ENCODE data around the gene CRLF1. TPM values are rescaled to one million over a fixed set of nuclear protein-coding genes. Genes with fewer than 3 reads are reported as not detected.

Gene CRLF1
- polyA plus RNA-seq, 2 of the 4 experiments (the other 2 are of a cell fraction) = 0.37 to 2.5 TPM

GRCh38 chr19:18557411-18558201 is 49.0 kb downstream of the CRLF1 start, which contains the start of gene KXD1:
Gene KXD1, plus strand, starts transcription at chr19:18557870. Its CDS starts 4,187 bp downstream, at chr19:18562057.
- Histone ChIP-seq H3K4me2 (peak within 1 kb of the TSS; percentile 88), H3K4me3 (peak within 1 kb of the TSS; percentile 81), H3K27ac (peak within 1 kb of the TSS; percentile 84 to 96), H3K9me3 (no peaks in the 10 kb centered on the region), H3K4me1 (peaks cover 11% of the 10 kb centered on the region; the same call in 2 of the 3 replicates)
- WGBS (ENCODE audit: missing lambda C conversion rate) = 4% methylated on average over 16 of the region's 58 CpGs
- TF ChIP-seq SMC3 (IDR thresholded peaks at IDR 0.05) (no peak), RCOR1 (IDR thresholded peaks at IDR 0.05; ENCODE audit: low read depth, low read length) (peak; percentile 98), BCL3 (IDR thresholded peaks at IDR 0.05) (0 out of 3 replicates have a peak, but pooled peaks have one; percentile 47), JUN (IDR thresholded peaks at IDR 0.05) (peak; percentile 21 to 67; a peak in 3 of 5 replicates), HDAC2 (IDR thresholded peaks at IDR 0.05) (peak; percentile 96), MAX (IDR thresholded peaks at IDR 0.05) (peak; percentile 59; the same call in 1 of the 2 replicates), KDM1A (IDR thresholded peaks at IDR 0.05; ENCODE audit: low read depth) (peak; percentile 96), POLR2A (IDR thresholded peaks at IDR 0.05; ENCODE audit: low read length) (peak; percentile 71), PHF8 (IDR thresholded peaks at IDR 0.05; ENCODE audit: borderline replicate concordance, low read depth) (peak; percentile 72; the same call in 1 of the 2 replicates), CHD4 (IDR thresholded peaks at IDR 0.05; ENCODE audit: borderline replicate concordance) (peak; percentile 98)
- TF ChIP-seq, protein P1, sequence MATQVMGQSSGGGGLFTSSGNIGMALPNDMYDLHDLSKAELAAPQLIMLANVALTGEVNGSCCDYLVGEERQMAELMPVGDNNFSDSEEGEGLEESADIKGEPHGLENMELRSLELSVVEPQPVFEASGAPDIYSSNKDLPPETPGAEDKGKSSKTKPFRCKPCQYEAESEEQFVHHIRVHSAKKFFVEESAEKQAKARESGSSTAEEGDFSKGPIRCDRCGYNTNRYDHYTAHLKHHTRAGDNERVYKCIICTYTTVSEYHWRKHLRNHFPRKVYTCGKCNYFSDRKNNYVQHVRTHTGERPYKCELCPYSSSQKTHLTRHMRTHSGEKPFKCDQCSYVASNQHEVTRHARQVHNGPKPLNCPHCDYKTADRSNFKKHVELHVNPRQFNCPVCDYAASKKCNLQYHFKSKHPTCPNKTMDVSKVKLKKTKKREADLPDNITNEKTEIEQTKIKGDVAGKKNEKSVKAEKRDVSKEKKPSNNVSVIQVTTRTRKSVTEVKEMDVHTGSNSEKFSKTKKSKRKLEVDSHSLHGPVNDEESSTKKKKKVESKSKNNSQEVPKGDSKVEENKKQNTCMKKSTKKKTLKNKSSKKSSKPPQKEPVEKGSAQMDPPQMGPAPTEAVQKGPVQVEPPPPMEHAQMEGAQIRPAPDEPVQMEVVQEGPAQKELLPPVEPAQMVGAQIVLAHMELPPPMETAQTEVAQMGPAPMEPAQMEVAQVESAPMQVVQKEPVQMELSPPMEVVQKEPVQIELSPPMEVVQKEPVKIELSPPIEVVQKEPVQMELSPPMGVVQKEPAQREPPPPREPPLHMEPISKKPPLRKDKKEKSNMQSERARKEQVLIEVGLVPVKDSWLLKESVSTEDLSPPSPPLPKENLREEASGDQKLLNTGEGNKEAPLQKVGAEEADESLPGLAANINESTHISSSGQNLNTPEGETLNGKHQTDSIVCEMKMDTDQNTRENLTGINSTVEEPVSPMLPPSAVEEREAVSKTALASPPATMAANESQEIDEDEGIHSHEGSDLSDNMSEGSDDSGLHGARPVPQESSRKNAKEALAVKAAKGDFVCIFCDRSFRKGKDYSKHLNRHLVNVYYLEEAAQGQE (IDR thresholded peaks at IDR 0.05) = no peak
- POLR2A ChIA-PET = interaction anchor here (0.5 to 1.4 kb wide), 11 partner anchors 9 to 79 kb away, joined by 3 to 13 read pairs (median 3); partner anchors contain the start of genes ELL, FKBP8 and UBA52
- DNase-seq (ENCODE audit: low read depth in 1 of 2, low spot score in 1 of 2) (peak; percentile 83 to 97), ATAC-seq (peak; percentile 98 to 99), FAIRE-seq (no peak)
- CTCF ChIA-PET = interaction anchor here (1.5 to 1.6 kb wide), 2 partner anchors 70 to 96 kb away, joined by 4 to 5 read pairs; no protein-coding TSS in a partner anchor

DNA sequence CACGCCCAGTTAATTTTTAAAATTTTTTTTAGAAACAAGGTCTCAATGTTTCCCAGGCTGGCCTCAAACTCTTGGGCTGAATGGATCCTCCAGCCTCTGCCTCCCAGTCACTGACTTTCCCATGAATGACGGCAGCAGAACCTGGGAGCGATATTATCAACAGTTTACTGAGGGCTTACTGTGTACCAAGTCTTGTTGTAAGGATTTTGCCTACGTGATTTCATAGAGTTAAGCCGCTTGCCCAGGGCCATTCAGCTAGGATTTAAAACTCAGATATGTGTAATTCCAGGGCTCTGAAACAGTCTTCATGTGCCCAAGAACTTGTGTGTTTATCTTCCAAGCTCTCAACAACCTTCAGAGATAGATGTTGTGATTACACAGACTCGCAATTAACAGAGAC is 55.0 kb downstream of the CRLF1 start:
- Histone ChIP-seq H3K9me3 (no peaks in the 10 kb centered on the region), H3K4me2 (no peak overlapping the region), H3K4me3 (no peak overlapping the region), H3K4me1 (no peaks in the 10 kb centered on the region), H3K27ac (no peak overlapping the region)
- no peak for ATAC-seq
- FAIRE-seq = no peak
- TF ChIP-seq CHD4 (IDR thresholded peaks at IDR 0.05; ENCODE audit: borderline replicate concordance) = no peak
- ChIA-PET CTCF (interaction anchor here (0.6 kb wide), 1 partner anchor 212 kb away, joined by 3 read pairs; no protein-coding TSS in a partner anchor), POLR2A (no interaction called here)
- no peak for DNase-seq (ENCODE audit: low read depth in 1 of 2, low spot score in 1 of 2)
- whole genome bisulfite sequencing (ENCODE audit: missing lambda C conversion rate) = 55% methylated on average over 6 of the region's 6 CpGs

DNA sequence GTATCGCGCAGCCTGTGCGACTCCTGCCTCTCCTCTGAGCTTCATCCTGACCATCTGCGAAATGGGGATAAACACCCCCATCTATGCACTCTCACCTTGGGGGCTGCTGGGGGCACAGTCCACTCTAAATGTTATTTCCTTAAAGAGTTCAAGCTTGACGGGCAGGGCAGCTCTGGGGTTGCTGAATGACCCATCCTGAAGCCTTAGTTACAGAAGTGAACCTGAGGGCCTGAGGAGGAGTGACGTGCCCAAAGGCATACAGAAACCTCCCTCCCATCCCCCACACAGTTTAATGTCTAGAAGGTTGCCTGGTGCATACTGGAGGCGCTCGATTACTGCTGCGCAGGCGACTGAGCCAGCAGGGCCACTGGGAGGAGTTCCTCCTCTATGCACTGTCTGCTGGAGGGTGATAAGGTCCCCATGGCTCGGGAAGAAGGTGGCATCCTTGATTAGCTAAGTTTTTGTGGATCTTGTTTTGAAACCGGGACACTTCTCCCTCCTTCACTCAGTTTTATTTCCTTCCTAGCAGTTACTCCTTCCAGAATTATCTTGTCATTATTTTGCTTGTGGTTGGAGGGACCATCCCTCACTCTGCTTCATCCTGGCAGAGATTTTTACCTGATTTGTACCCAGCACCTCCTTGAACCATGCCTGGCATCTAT is 62.7 kb downstream of the CRLF1 start:
- 4% methylated on average over 8 of the region's 12 CpGs for WGBS (ENCODE audit: missing lambda C conversion rate)
- POLR2A ChIA-PET = interaction anchor here (0.6 to 1.9 kb wide), 3 partner anchors 13 to 24 kb away, joined by 5 to 12 read pairs (median 7); partner anchors contain the start of gene KXD1
- FAIRE-seq = no peak
- peak; percentile 87 to 89 for ATAC-seq
- CTCF ChIA-PET = interaction anchor here (0.5 to 1.9 kb wide), 8 partner anchors 10 to 328 kb away, joined by 3 to 7 read pairs (median 4); partner anchors contain the start of gene REX1BD
- peak overlapping the region; percentile 96 for H3K4me2 ChIP-seq
- peak; percentile 66 to 79 for DNase-seq (ENCODE audit: low read depth in 1 of 2, low spot score in 1 of 2)
- peak overlapping the region; percentile 81 for H3K4me3 ChIP-seq
- H3K9me3 ChIP-seq = no peaks in the 10 kb centered on the region
- H3K4me1 ChIP-seq = peaks cover 11% of the 10 kb centered on the region; the same call in 1 of the 3 replicates
- peak overlapping the region; percentile 97 to 100 for H3K27ac ChIP-seq
- no peak for TF ChIP-seq CHD4 (IDR thresholded peaks at IDR 0.05; ENCODE audit: borderline replicate concordance)
- TF ChIP-seq RAD21 (conservative IDR thresholded peaks at IDR 0.05 in 1 of 2, IDR thresholded peaks at IDR 0.05 in 1 of 2) = peak; percentile 36 to 48; a peak in 4 of 5 replicates
- no peak for TF ChIP-seq MAFK (IDR thresholded peaks at IDR 0.05; ENCODE audit: partially characterized antibody)
- TF ChIP-seq SMC3 (IDR thresholded peaks at IDR 0.05) = no peak; the same call in 2 of the 3 replicates
- TF ChIP-seq RARB (CRISPR knock-in tag; IDR thresholded peaks at IDR 0.05) = no peak
- TF ChIP-seq PHF8 (IDR thresholded peaks at IDR 0.05; ENCODE audit: borderline replicate concordance, low read depth) = no peak
- TF ChIP-seq, protein P1 (IDR thresholded peaks at IDR 0.05) = no peak
